ENCODE data around the gene ZNF254.
"Not testable (repeated sequence)": the region's sequence is repeated elsewhere in the genome, so short reads cannot be mapped to it uniquely, and the experiment has no call there.

ZNF254 gene

DNA sequence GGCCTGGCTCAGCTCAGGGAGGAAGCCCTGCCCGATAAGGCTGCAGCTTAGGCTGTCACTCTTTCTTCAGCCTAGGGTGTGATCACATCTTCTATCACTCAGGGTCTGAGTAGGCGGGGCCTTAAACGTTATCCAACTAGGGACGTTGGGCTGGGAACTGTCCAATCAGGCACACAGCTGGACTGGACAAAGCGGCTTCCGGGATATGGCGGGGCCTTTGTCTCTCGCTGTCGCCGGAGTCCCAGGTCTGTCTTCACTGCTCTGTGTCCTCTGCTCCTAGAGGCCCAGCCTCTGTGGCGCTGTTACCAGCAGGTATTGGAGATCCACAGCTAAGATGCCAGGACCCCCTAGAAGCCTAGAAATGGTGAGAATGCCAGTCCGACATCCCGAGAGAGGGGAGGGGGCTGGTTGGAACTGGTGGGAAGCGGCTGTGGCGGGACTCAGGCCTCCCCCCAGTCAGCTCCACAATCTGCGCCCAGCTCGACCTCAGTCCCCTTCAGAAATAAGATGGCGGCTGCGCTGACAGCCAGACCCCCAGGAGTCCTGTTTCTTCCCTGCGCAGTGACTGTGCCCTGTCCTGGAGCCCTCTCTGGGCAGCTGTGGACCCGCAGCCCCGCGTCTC lies at the start of gene ZNF254:
TSS of gene ZNF254 (plus strand) at position 214 of the 622 bp plus-strand sequence. CDS start at position 335, 121 bp downstream.
- DNase-seq = no peak

DNA sequence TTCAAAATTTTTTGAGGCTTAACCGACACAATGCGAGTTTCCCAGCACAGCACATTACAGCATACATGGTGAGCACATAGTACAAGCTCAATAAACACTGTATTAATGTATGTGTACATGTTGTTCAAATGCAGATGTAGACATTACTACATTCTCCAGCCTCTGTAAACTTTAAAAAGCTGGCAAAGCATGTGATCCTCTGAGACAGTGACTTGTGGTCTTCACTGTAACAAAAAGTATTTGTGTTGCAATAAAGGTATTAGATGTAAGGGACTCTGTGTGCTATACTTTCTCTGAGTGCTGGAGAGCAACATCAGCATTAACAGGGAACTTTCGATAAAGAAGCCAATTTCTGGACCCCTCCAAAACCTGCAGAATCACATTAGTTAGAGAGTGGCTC lies 46.4 kb upstream of the ZNF254 start:
- DNase-seq = no peak

DNA sequence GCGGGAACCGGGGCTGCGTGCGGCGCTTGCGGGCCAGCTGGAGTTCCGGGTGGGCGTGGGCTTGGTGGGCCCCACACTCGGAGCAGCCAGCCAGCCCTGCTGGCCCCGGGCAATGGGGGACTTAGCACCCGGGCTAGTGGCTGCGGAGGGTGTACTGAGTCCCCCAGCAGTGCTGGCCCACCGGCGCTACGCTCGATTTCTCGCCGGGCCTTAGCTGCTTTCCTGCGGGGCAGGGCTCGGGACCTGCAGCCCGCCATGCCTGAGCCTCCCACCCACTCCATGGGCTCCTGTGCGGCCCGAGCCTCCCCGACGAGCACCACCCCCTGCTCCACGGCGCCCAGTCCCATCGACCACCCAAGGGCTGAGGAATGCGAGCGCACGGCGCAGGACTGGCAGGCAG lies 45.7 kb upstream of the ZNF254 start:
- DNase-seq = not testable (repeated sequence)

DNA sequence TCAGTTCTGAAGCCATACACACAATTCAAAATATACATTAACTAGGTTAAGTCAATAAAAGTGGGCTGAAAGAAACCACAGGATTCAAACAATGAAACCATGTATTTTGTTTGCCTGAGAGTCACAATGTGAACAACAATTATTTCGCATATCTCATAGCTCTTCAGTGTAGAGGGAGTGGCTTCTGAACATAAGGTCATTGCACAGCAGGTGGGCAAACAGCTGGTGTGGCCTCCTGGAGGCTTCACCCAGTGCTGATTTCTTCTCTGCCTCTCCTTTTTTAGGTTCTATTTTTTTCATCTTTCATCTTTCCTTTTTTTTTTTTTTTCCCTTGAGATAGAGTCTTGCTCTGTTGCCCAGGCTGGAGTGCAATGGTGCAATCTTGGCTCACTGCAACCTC lies 40.4 kb upstream of the ZNF254 start:
- DNase-seq = peak; percentile 18

DNA sequence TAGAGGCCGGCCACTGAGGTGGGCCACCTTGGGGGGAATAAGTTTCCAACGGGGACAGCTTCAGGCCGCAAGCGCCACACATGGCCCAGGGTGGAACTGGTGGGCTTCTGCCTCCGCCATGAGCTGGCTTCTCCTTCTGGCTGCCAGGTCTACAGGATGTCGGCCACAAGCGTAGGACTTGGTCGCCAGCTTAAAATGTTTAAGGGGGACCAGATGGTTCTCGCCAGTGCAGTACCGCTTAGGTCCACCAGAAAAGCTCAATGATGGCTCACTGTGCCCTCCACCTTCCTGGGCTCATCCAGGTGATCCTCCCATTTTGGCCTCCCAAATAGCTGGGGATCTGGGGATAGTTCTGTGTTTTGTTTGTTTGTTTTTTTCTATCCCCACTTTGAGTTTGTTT lies 38.7 kb upstream of the ZNF254 start:
- DNase-seq = no peak

DNA sequence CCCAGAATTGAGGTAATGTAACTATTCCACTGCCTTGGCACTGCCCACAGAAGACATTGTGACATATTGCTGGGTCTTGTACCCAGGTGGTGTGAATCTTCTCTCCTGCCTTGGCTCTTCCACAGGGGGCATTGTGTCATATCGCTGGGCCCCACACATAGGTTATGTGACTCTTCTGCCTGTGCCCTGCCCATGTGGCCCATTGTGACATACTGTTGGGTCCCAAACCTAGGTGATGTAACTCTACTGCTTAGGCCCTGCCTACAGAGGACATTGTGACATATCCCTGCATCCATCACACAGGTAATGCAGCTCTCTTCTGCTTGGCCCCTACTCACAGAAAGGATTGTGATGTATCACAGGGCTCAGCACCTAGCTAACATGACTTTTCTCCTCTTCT lies 37.5 kb upstream of the ZNF254 start:
- no peak for DNase-seq

DNA sequence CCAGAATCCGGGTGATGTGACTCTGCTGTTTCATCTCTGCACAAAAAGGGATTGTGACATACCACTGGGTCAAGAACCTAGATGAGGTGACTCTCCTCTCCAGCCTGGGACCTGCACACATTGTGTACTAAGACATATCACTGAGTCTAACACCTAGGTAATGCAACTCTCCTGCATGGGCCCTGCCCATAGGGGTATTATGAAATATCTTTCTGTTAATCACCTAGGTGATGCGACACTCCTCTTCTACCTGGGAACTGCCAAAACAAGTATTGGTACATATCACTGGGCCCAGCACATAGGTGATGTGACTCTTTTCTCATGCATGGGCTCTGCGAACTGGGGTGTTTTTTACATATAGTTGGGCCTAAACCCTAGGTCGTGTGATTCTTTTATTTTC lies 35.5 kb upstream of the ZNF254 start:
- DNase-seq = no peak

DNA sequence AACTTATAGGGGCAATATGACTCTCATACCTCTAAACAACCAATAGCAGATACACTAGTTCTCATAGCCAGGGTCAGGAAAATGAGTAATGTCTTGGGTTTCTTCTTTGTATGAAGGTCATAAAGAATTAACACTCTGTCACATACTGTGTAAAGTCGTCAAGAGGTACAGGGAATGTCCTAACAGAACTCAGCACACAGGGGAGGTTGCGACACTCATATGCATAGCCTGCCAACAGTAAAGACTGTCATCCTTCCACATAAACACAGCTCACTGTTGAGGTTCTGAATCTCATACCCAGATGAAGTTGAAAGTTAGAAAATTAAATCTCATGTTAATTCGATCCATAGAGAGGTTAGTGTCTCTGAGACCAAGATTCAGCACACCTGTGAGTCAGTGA lies 34.2 kb upstream of the ZNF254 start:
- DNase-seq = no peak

DNA sequence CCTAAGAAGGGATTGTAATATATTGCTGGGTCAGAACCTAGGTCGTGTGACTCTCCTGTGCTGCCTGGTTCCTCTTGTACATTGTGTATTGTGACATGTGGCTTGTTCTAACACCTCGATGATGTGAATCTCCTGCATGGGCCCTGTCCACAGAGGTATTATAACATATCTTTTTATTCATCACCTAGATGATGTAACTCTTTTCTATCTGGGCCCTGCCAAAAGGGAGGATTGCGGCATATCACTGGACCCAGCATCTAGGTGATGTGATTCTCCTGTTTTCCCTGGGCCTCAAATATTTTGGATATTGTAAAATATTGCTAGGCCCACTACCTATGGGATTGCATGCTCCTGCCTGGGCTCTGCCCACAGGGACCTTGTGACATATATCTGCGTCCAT lies 33.4 kb upstream of the ZNF254 start:
- no peak for DNase-seq

DNA sequence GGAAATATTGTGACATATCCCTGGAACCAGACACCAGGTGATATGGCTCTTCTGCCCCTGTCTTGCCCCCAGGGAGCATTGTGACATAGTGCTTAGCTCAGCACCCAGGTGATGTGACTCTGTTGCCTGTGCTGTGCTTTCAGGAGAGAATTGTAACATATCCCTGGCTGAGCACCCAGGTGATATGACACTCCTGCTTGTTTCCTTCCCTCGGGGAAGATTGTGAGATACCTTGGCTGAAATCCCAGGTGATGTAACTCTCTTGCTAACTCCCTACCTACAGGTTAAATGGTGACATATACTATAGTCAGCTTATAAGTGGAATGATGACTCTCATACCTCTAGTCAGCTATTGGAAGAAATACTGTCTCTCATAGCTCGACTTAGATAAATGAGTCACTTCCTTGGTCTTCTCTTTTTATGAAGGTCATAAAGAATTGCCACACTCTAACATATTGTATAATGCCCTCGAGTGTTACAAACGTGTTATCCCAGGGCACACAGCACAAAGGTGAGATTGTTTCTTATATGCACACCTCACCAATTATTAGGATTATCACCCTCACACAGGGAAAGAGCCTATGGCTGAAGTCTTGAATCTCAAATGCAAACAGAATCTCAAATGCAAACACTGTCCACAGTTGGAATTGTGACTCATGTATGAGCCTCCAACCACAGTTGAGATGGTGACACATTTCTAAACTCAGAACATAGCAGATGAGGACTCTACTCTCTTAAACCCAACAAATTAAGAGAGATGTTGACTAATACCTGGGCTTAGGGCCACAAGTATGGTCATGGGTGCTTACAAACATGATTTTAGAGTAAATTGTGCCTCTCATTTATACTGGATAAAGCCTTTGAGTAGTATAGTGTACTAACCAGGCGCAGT lies 32.7 kb upstream of the ZNF254 start:
- no peak for DNase-seq

DNA sequence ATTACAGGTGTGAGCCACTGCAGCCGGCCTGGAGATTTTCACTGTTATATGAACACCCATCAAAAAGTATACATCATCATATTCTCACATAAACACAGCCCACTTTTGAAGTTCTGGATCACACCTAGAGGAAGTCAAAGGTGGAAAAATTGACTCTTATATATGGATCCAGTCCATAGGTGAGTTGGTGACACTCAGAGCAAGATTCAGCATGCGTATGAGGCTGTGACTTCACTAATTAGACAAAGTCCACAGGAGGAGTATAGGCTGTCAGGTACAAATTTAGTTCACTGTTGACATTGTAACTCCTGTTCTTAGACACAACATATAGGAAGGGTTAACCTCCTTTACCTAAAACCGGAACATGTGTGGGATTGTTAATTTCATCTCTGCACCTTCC lies 31.4 kb upstream of the ZNF254 start:
- no peak for DNase-seq

DNA sequence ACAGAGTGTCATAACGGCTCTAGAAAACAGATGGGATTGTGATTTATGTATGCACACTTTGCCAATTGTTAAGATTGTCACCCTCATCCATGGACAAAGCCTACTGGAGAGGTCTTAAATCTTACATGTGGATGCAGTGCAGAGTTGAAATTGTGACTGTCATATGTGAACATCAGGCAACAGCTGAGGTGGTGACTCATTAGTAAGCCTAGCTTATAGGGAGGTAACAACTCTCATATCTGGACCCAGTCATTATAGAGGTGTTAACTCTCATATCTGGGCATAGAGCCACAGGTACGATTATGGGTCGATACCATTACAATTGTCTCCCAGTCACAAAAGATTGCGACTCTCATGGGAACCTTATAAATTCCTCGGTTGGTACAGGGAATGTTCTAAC lies 29.8 kb upstream of the ZNF254 start:
- no peak for DNase-seq

DNA sequence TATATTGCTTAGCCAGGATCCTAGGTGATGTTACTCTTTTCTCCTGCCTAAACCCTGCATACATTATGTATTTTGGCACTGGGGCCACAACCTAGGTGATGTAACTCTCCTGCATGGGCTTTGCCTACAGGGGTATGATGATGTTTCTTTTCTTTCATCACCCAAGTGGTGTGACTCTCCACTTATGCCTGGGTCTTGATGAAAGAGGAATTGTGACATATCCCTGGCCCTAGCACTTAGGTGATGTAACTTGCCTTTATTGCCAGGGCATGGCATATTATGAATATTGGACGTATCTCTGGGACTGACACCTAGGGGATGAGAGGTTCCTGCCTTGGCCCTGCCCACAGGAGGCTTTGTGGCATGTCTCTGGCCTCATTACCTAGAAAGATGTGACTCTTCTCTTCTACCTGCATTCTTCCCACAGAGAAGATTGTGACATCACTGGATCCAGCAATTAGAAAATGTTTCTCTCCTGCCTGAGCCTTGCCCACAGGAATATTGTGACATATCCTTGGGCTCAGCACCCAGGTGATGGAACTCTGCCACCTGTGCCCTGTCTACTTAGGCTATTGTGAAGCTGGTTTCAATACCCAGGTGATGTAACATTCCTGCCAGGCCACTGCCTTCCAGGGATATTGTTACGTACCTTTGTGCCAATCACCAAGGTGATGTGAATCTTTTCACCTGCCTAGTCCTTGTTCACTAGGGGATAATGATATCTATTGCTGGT lies 27.3 kb upstream of the ZNF254 start:
- DNase-seq = no peak

DNA sequence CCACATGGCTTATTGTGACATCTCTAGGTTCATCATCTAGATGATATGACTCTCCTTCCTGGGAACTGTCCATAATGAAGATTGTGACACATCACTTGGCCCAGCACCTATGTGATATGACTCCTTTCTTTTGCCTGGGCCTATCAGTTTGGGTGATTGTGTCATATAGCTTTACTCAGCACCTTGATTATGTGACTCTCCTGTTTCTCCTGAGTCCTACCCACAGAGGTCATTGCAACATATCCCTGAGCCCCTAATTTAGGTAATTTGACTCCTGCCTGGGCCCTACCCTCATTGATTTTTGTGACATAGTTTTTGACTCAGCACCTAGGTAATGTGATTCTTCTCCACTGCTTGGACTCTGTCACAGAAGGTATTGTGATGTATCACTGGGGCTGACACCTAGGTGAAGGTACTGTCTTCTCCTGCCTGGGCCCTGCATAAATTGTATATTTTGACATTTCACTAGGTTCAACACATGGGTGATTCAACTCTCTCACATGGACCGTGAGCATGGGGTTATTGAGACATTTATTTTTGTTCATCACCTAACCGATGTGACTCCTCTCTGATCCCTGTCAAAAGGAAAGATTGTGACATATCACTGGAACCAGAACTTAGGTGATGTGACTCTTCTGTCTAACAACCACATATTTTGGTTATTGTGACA lies 26.2 kb upstream of the ZNF254 start:
- no peak for DNase-seq

DNA sequence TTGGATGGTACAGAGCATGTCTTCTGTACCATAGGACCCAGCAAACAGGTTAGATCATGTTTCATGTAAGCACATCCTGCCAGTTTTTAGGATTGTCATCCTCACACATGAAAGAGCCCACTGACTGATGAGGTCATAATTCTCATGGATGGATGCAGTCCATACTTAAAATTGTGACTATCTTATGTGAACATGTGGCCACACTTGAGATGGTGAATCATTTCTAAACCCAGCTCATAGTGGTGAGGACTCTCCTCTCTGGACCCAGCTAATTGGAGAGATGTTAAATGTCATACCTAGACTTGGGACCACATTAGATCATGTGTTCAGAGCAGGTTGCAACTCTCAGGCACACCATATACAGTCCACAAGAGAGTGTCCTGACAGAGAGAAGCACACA lies 24.8 kb upstream of the ZNF254 start:
- DNase-seq = no peak

DNA sequence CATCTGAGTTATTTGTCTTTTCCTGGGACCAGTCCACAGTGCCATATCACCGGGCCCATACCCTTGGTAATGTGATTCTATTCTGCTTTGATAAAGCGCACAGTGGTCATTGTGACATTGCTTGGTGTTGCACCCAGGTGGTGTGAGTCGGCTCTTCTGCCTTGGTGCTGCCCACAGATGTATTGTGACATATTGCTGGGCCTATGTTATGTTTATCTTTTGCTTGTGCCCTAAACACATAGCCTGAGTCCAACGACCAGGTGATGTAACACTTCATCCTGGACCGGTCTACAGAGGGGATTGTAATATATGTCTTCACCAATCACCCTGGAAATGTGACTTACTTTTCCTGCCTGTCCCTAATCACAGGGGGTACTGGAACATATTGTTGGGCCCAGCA lies 23.7 kb upstream of the ZNF254 start:
- no peak for DNase-seq

DNA sequence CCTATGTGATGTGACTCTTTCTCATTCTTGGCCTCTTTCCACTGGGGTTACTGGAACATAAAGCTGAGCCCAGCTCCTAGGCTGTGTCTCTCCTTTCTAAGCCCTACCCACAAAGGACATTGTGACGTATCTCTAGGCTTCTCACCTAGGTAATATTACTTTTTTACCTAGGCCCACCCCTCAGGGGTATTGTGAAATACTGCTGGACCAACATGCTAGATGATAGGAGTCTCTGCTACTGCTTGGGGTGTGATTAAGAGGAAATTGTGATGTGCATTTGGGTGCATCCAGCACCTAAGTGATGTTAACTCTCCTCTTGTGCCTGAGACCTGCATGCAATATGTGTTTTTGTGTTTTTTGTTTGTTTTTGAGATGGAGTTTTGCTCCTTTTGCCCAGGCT lies 22.8 kb upstream of the ZNF254 start:
- no peak for DNase-seq

DNA sequence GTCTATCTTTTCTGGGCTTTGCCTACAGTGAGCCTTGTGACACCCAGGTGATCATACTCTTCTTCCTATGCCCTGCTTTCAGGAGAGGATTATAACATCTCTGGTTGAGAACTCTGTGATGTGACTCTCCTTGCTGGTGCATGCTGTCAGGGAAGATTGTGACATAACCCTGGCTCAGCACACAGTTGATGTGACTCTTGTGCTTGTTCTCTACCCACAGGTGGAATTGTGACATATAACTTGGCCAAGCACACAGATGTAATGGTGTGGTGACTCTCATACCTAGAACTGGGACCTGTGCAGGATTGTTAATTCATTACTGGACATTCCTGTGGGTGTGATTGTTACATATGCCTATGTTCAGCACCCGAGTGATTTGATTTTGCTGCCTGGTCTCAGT lies 21.7 kb upstream of the ZNF254 start:
- DNase-seq = no peak

DNA sequence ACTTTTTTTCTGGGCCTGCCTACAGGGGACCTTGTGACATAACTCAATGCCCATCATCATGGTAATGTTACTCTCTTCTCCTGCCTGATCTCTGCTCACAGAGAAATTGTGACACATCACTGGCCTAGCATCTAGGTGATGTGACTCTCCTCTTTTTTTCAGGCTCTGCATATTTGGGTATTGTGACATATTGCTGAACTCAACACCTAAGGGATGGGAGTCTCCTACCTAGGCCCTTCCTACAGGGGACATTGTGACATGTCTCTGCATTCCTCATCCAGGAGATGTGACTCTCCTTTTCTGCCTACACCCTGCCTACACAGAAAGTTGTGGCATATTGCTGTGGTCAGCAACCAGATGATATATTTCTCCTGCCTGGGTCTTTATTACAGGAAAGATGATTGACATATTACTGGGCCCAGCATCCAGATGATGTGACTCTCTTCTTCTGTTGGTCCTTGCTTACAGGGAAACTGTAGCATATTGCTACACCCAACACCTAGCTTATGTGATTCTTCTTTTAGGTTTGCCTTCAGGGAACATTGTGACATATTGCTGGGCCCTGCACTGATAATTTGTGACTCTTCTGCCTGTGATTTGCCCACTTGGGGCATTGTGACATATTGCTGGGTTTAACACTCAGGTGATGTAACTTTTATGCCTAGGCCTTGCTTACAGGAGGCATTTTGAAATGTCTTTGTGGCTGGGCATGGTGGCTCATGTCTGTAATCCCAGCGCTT lies 21.0 kb upstream of the ZNF254 start:
- no peak for DNase-seq

DNA sequence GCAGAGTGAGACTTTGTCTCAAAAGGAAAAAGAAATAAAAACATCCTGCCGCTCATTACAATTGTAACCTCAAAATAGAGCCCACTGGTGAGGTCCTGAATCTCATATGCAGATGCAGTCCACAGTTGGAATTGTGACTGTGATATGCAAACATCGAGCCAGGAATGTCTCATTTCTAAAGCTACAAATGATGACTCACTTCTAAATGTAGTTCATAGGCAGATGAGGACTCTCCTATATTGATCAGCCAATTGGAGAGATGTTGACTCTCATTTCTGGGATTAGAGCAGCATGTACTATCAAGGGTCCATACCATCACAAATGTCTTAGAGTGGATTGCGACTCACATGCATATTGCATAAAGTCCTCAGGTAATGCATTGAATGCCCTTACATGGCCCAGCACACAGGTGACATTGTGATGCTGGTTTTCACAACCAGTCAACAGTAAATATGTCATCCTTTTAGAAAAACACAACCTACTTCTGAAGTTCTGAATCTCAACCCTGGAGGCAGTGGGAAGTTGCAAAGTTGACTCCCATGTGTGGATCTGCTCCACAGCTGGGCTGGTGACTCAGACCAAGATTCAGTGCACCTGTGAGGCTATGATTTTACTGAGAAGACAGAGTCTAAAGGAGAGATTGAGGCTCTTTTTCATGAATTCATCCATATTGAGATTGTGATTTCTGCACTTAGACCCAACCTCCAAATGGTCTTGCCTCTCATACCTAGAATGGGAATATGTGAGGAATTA lies 16.9 kb upstream of the ZNF254 start:
- DNase-seq = no peak

DNA sequence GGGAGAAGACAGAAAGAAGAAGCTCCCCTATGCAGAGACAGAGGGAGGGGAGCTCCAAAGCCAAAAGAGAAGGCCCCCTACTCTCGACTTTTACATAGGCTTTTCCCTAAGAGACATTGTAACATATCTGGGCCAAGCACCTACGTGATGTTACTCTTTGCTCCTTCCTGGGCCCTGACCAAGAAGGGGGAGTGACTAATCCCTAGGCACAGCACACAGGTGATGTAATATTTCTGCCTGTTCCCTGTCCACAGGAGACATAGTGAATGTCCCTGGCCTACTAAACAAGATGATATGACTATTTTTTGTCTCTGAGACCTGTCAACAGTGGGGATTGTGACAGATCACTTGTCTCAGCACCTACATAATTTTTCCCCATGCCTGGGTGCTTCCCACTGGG lies 15.9 kb upstream of the ZNF254 start:
- no peak for DNase-seq

DNA sequence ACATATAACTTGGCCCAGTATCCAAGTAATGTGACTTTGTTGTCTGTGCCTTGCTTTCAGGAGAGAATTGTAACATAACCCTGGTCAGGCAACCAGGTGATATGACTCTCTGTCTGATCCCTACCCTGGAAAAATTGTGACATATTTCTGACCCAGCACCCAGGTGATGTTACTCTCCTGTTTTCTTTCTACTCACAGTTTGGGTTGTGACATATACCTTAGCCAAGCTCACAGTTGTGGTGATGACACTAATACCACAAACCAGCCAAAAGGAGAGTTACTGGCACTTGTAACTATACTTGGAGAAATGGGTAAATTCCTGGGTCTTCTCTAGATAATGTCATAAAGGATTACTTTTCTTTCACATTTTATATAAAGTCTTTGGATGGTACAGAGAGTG lies 14.3 kb upstream of the ZNF254 start:
- no peak for DNase-seq

Measured in SHP77 treated with DMSO at 0.1 percent for 48 hours (cell line).